Measurements from ENCODE around the gene TREH.
A peak's percentile ranks its signal among the peaks of the same experiment; 100 is the strongest.

TREH gene

GRCh38 chr11:118662401-118663271, 16.8 kb downstream of the TREH start:
- DNase-seq: no peak

DNA sequence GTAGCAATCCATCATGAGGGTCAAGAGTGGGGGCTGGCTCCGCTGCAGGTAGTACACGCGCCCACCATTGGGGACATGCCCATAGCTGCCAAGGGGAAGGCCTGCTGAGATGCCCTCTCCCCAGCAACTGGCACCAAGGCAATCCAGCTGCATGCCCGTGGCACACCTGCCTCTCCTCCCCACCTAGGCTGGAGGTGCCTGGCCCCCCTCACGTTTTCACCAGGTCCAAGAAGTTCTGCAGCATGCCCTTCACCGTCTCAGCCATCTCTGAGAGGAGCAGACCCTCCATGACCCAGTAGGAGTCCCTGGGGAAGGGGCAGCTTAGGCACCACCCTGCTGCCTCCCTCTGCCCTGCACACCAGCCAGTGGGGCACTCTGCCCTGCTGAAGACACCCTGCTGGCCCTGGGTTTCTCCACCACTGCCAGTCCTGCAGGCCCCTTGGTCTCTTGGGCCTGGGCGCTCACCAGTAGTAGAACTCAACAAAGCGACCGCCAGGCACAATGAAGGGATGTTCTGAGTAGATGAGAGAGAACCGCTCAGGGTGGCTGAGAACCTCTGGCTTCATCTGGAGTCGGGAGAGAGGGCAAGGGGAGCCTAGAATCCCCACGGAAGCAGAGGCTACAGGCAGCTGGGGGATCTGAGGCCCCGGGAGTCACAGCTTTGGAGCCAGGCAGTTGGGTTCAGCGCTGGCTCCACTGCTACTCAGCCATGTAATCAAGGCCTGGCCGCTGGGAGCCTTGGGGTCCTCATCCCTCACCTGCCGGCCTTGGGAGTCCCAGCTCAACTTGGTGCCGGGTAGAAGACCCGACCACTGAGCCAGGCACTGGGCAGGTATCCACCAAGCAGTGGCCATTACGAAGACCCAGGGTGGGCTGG, 17.8 kb downstream of the TREH start:
- DNase-seq: no peak

- no peak for DNase-seq
These were observed 18.6 kb downstream of the TREH start for GRCh38 chr11:118660681-118661424.

DNA sequence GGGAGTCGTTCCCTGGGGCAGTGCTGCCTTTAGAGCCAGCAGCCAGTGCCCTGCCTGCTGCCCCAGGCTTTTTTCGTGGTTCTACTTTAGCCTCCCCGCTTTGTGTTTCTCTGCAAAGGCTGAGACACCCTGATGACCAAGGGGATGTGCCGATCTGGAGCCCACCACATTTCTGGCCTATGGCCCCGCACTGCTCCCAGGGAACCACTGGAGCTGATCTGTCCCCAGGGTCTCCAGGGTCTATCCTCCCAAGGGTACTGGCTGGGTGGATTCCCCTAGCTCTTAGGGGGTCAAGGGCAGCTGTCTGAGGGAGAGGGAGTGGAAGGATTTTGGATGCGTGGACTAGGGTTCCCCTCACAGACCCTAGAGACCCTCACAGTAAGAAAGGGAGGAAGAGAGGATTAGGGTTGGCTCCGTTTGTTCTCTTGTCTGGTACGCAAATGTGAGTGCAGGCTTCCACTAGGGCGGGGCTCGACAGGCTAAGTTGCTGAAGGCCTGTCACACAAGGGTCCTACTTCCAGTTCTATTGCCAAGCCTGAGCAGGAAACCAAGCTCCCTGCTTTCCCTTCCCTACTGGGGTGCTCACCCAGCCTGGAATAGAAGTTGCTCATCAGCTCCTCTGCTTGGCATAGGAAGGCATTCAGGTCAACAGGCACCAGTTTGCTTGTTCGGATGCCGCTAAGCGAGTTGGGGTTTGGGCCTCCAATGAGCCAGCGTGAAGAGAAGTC, 19.3 kb downstream of the TREH start:
- DNase-seq: no peak

DNA sequence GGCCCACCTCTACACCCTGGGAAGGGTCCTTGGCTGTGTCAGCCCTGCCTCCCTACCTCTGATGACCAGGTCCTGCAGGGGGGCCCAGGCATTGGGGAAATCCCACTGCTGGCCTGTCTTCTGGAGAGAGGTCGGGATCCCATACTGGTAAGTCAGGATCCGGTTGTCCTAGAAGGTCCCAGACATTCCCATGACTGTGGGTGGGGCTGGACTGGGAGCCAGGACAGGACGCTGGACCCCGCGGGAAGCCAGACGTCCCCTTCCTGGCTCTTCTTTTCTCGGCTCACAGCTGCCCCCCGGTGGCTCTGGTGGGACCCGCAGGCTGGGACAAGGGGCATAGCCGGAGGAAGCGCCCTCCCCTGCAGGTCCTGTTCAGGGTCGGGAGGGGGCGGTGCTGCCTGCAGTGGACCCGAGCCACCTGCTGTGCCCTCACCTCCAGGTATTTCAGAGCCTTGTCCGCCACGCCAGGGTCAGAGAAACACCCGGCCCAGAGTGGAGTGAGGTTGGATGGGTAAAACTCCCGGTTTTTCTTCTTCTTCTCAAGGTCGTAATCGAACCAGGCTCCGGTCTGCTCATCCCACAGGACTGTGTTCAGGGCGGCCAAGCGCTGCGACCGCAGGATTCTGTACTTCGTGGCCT, 20.0 kb downstream of the TREH start:
- DNase-seq: peak; percentile 90

- DNase-seq: no peak
These were observed 20.8 kb downstream of the TREH start for GRCh38 chr11:118658429-118659313.

DNA sequence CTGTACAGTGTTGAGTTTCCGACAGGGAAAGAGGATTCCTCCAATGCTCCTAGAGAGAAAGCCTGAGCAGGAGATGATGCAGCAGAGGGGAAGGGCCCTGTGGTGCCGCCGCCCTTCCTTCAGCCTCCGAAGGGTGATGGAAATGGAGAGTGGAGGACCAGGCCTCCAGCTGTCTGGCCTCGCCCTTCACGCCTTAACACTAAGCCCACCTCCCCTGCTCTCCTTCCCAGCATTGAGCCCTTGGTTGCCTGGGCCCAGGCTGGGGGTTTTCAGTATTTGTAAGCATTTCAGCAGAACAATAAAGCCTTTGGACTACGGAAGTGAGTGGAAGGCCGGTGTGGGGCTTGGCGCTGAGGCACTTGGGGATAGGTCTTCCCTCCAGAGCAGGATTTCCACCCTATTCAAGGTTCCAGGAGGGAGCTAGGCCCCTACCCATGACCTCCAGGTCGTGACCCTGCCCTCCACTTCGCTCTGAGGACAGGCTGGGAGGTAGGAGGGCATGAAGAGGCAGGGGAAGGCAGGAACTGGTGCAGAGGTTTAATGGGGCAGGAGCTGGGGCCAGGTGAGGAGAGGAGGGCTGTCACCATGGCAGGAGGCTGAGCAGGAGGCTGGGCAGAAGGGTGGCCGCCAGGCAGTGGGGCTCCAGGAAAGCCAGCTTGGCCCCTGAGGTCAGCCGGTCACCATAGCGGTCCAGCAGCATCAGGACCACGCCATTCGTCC, 21.6 kb downstream of the TREH start:
- DNase-seq: no peak

GRCh38 chr11:118657238-118657637, 22.2 kb downstream of the TREH start:
- DNase-seq: no peak

DNA sequence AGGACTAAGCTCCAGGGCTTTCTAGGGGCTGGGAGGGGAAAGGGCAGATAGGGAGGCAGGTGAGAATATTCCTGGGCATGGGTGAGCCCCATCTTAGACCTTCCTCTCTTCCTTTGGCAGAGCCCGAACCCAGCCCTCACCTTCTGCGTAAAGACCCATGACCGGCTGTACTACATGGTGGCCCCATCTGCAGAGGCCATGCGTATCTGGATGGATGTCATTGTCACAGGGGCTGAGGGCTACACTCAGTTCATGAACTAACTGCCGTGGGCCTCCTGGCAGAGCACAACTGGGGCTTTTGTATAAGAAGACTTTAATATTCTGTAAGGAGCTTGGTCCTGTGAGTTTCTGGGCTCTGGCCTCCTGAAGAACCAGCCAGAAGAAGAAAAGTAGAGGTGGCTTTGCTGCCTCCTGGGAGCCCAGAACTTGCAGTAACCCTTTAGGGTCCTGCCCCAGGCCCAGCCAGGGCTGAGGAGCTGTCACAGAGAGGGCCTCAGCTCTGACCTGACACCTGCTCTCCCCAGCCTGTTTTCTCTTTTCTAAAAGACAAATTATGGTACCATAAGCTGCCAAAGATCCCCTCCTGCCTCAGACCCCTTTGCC, 22.8 kb downstream of the TREH start:
- no peak for DNase-seq

- DNase-seq: no peak
These were observed 23.8 kb downstream of the TREH start for GRCh38 chr11:118655486-118656190.

DNA sequence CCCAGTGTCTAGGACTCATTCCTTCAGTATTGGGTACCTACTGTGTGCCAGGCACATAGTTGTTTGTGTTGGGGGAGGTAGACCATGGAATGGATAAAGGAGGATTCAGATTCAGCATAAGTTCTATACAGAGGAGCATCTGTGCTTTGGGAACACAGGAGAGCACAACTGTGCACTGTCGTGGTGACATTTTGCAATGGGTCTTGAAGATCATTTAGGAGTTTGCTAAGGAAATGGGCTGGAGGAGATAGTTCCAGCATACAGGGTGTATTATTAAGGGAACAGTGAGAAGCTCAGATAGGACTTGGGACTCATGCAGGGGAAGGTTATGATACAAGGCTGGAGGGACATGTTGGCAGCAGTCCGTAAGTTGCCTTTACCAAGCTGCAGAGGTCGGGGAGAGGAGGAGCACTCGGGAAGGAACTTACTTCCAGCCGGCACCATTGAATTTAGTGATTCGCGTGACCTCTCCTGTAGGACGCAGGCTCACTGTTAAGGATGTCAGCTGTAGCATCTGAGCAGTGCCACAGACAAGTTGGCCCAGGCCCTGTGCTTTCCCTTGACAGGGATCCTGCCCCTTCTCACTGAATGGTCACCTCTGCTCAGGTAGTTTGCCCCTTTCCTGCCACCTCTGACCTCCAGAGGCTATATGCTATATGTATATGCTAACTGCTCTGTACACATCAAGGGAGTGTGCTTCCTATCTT, 25.6 kb downstream of the TREH start:
- DNase-seq: no peak

DNA sequence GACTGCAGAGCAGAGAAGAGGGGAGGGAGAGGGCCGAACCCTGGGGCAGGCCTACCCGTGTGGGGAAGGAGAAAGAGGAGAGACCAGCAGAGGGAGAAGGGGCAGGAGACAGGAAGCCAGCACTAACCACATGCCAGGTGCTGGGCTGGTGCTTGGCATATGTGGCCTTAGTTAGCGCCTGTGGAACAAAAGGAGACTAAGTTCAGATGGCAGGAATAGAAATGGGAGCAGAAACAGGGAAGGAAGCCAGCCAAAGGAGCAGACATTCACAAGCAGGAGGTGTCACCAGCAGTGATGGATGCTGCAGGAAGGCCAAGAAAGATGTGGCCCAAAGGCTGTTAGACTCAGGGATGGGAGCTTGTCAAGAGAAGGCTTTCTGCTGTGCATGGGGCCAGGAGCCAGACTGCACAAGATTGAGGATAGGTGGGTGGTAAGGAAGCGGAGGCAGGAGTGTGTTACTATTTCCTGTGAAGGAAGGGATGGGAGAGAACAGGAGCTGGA, 26.7 kb downstream of the TREH start:
- DNase-seq: no peak

- DNase-seq: no peak
These were observed 27.6 kb downstream of the TREH start for GRCh38 chr11:118651820-118652219.

DNA sequence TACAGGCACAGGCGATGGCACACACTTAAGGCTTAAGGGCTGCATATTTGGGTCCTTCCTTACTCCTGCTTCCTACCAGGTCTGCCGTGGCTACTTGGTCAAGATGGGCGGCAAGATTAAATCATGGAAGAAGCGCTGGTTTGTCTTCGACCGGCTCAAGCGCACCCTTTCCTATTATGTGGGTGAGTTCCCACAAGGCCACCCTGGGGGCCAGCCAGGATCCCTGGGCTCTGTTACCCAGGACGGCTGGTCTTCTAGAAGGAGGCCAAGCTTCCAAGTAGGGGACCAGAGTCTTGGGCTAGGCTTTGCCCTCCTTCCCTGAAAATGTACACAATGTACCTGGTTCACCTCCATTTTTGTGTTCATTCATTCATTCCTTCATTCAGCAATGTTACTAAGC, 29.1 kb downstream of the TREH start:
- DNase-seq: no peak

- no peak for DNase-seq
These were observed 29.5 kb downstream of the TREH start for GRCh38 chr11:118649941-118650340.

DNA sequence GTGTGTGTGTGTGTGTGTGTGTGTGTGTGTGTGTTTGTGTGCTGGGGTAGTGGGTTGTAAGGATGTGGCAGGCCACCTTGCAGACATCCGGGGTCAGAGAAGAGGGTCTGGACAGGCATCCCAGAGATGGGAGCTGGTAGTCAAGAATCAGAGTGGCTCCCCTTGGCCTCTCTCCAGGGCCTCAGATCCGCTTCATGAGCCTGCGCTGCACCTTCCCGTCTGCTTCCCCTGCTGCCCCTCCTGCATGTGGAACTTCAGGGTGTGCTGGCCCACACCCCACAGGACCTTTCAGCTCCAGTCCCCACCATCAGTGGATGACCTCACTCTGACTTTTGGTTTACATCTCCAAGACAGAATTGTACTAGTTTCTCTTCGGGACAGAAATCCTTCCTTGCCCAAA, 31.2 kb downstream of the TREH start:
- no peak for DNase-seq

DNA sequence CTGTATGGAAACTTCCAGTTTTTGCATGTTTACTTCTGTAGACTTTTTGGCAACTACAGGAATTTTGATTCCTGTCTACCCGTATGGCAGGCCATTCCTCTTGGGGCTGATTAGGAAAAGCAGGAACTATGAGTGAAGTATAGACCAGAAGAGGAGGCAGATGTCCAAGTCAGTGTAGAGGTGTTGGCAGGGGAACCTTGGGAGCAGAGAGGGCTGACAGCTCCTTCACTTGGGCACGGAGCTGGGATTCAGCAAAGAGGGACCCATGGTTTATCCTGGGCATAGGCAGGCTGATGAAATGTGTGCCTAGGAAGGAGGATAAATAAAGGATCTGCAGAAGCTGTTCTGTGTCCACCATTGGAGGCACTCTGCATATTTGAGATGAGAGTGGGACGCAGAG, 33.1 kb downstream of the TREH start:
- DNase-seq: no peak

DNA sequence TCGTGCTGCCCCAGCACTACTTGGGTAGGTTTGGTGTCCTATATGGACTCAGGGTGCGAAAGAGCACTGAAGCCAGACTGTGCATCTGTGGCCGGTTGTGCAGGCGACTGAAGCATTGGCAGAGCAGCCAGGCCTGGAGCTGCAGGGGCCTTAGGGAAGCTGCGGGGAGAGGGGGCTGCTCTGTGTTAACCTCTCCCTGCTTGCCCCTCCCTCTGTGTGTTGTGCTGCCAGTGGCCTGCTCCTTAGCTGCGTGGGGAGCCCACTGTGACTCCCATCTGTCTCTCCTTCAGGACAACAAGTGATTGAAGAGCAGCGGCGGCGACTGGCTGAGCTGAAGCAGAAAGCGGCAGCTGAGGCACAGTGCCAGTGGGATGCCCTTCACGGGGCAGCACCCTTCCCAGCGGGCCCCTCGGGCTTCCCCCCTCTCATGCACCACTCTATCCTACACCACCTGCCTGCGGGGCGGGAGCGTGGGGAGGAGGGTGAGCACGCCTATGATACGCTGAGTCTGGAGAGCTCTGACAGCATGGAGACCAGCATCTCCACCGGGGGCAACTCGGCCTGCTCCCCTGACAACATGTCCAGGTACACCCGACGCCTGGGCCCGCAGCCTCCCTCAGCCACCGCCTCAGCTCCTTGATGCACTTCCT, 34.3 kb downstream of the TREH start:
- no peak for DNase-seq

Data from KG1 (cell line).